ENCODE data around the gene TTLL11. TPM values are rescaled to one million over a fixed set of nuclear protein-coding genes. Genes with fewer than 3 reads are reported as not detected.

TTLL11 gene
- total and polyA plus RNA-seq, 2 experiments from 2014 or later = 0.57 to 1.4 TPM

GRCh38 chr9:121841771-121842611, 251.1 kb downstream of the TTLL11 start:
- no peaks in the 10 kb centered on the region; the same call in 1 of the 3 replicates for H3K9me3 Mint-ChIP-seq
- TF ChIP-seq JUNB (IDR thresholded peaks at IDR 0.05; ENCODE audit: unreplicated experiment) (no peak), ETS1 (IDR thresholded peaks at IDR 0.05) (no peak), ZNF331 (CRISPR knock-in tag; IDR thresholded peaks at IDR 0.05; ENCODE audit: low read depth) (no peak), EZH2 (IDR thresholded peaks at IDR 0.05; ENCODE audit: low read depth, unreplicated experiment) (no peak), EZH2phosphoT487 (IDR thresholded peaks at IDR 0.05; ENCODE audit: unreplicated experiment) (no peak), CTCF (conservative IDR thresholded peaks at IDR 0.05; ENCODE audit: low read depth in 2 of 2) (no peak), ZNF462 (CRISPR knock-in tag; IDR thresholded peaks at IDR 0.05) (no peak), REST (IDR thresholded peaks at IDR 0.05; ENCODE audit: unreplicated experiment) (no peak), NANOG (IDR thresholded peaks at IDR 0.05; ENCODE audit: borderline replicate concordance) (no peak), ZNF114 (CRISPR knock-in tag; IDR thresholded peaks at IDR 0.05) (no peak), STAT1 (IDR thresholded peaks at IDR 0.05; ENCODE audit: unreplicated experiment) (no peak)
- H3K4me2 ChIP-seq = no peak overlapping the region
- H2AFZ ChIP-seq = no peak overlapping the region
- DNase-seq (ENCODE audit: low spot score) (no peak), ATAC-seq (no peak)
- no peaks in the 10 kb centered on the region for H3K79me2 ChIP-seq (replicated peaks; ENCODE audit: insufficient read depth)
- H3K36me3 Mint-ChIP-seq (ENCODE audit: low read depth) = no peaks in the 10 kb centered on the region
- no peaks in the 10 kb centered on the region for H3K36me3 ChIP-seq (ENCODE audit: insufficient read depth)
- H3K4me3 ChIP-seq = no peak overlapping the region
- no peaks in the 10 kb centered on the region for H3F3A ChIP-seq (replicated peaks; ENCODE audit: low read depth)
- no peak overlapping the region for H3K4me3 Mint-ChIP-seq
- peaks cover 3% of the 10 kb centered on the region for H3K27me3 Mint-ChIP-seq (ENCODE audit: insufficient read depth, low read depth, poor library complexity)
- peaks cover 9% of the 10 kb centered on the region; the same call in 1 of the 2 replicates for H3K4me1 ChIP-seq (ENCODE audit: insufficient read depth)
- no peak overlapping the region for H3K27ac Mint-ChIP-seq
- H3K9me2 ChIP-seq (ENCODE audit: insufficient read depth) = no peaks in the 10 kb centered on the region
- H3K4me1 Mint-ChIP-seq = no peaks in the 10 kb centered on the region
- no peaks in the 10 kb centered on the region for H3K27me3 ChIP-seq (ENCODE audit: insufficient read depth)
- no peak overlapping the region for H3K27ac ChIP-seq (ENCODE audit: low read depth)
- H4K20me1 ChIP-seq (replicated peaks; ENCODE audit: insufficient read depth) = no peaks in the 10 kb centered on the region
